Measurements from ENCODE around the gene C19orf25.

DNA sequence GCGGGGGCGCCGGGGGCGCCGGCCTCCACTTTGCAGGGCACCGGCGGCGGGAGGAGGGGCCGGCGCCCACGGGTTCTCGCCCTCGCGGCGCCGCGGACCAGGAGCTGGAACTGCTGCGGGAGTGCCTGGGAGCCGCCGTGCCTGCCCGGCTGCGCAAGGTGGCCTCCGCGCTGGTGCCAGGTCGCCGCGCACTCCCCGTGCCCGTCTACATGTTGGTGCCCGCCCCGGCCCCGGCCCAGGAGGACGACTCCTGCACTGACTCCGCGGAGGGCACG, 11.9 kb downstream of the C19orf25 start:
- TF ChIP-seq POLR2A (IDR thresholded peaks at IDR 0.05; ENCODE audit: low read depth, low read length) (no peak), POLR2AphosphoS5 (IDR thresholded peaks at IDR 0.05; ENCODE audit: low read depth, low read length) (no peak), TAF1 (IDR thresholded peaks at IDR 0.05; ENCODE audit: borderline replicate concordance, low read depth, low read length) (no peak)

All from GM12892 (cell line).